Bronchial epithelial cell (primary cell): ENCODE results near the gene CARS1. TPM values are rescaled to one million over a fixed set of nuclear protein-coding genes. Genes with fewer than 3 reads are reported as not detected.

ENCODE experiments used
- DNase-seq: peaks from one replicate; pipeline ENCODE4 v3.0.0-alpha.2; 2010; ENCODE audit warnings: low read depth
- FAIRE-seq: peaks from 2 replicates; lab custom pipeline; 2011; peaks lifted over from hg19 to GRCh38; lab: Jason Lieb, UNC
- H3K27me3 ChIP-seq: 2 replicates; pipeline ENCODE4 v1.5.1; 2011; ENCODE audit warnings: low read length; ENCODE audit not compliant: control insufficient read depth, insufficient read depth
- H3K36me3 ChIP-seq: 2 replicates; pipeline ENCODE4 v1.5.1; 2011; ENCODE audit warnings: low read length; ENCODE audit not compliant: control insufficient read depth, insufficient read depth
- H3K4me3 ChIP-seq: 2 replicates; pipeline ENCODE4 v1.5.1; 2011; ENCODE audit warnings: mild to moderate bottlenecking, low read depth, low read length, control low read depth
- total RNA-seq: library from RNA; depleted of rRNA; stranded (reverse); fragments of >200 nt; gene quantifications from 2 replicates; pipeline ENCODE4 v1.2.1, GENCODE V29; 2014
- TF ChIP-seq, protein P1 (sequence below): IDR thresholded peaks from 2 replicates; pipeline ENCODE4 v1.5.1; 2011; ENCODE audit warnings: mild to moderate bottlenecking, moderate library complexity, low read length, control low read depth, inconsistent platforms; ENCODE audit not compliant: insufficient read depth, severe bottlenecking

Gene CARS1
- total RNA-seq, 1 donor from 2014 or later: 113 TPM

DNA sequence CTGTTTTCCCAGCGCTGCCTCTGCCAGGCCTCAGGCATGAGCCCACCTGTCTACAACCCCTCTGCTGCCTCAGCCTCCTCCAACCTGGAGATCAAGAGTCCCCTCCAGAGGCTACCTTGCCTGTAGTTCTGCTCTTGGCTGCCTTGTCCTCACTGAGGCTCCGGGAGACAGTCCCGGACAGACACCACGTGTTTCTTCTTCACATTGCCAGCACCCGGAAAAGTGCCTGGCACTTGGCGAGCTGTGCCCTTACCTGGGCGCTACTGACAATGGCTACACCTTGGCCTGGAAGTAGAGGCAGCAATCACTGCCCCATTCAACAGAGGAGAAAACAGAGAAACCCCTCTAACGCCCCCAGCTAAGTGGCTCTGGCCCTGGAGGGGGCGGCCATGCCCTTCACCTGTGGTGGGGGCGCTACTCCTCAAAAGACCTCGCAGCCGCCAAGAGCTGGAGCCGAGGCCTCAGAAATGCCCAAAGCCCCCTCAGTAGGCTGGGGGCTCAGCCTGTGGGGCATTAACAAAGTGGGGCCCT lies 62.1 kb downstream of the CARS1 start:
- Histone ChIP-seq H3K4me3 (no peak overlapping the region), H3K27me3 (no peaks in the 10 kb centered on the region), H3K36me3 (peaks cover 1% of the 10 kb centered on the region)
- no peak for FAIRE-seq
- no peak for DNase-seq
- TF ChIP-seq, protein P1, sequence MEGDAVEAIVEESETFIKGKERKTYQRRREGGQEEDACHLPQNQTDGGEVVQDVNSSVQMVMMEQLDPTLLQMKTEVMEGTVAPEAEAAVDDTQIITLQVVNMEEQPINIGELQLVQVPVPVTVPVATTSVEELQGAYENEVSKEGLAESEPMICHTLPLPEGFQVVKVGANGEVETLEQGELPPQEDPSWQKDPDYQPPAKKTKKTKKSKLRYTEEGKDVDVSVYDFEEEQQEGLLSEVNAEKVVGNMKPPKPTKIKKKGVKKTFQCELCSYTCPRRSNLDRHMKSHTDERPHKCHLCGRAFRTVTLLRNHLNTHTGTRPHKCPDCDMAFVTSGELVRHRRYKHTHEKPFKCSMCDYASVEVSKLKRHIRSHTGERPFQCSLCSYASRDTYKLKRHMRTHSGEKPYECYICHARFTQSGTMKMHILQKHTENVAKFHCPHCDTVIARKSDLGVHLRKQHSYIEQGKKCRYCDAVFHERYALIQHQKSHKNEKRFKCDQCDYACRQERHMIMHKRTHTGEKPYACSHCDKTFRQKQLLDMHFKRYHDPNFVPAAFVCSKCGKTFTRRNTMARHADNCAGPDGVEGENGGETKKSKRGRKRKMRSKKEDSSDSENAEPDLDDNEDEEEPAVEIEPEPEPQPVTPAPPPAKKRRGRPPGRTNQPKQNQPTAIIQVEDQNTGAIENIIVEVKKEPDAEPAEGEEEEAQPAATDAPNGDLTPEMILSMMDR: no peak

DNA sequence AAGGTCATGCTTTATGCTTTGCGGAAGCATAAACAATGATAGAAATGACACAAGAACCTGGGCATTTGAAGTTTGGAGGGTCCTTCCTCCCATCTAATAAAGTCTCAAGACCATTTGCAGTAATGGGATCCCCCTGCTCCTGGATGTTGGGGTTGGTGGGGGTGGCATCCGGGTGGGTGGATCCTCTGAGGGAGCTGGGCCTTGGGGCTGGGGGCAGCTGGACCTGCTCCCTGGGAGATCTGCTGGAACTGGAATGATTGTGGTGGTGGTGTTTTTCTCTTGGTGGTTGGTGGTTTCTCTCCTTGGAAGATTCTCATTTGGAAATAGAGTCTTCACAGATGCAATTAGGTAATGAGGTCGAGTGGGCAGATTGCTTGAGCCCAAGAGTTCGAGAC lies 62.9 kb downstream of the CARS1 start:
- Histone ChIP-seq H3K36me3 (no peaks in the 10 kb centered on the region), H3K27me3 (no peaks in the 10 kb centered on the region), H3K4me3 (no peak overlapping the region)
- no peak for FAIRE-seq
- DNase-seq: no peak
- TF ChIP-seq, protein P1: no peak

DNA sequence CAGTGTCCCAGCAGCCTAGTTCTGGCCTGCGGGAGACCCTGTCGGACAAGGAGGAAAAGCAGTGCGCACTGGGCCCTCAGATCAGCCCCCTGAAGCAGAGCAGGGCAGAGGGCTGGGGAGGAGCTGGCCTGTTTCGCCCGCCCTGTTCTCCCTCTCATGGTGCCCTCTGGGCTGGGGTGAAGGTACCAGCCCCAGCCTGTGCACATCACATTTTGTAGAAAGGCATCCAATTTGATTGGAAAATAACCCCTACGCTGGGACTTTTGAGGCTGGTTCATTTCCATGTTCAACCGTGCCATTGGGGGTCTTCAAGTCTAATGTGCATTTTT lies 64.3 kb downstream of the CARS1 start:
- Histone ChIP-seq H3K27me3 (no peaks in the 10 kb centered on the region), H3K36me3 (no peaks in the 10 kb centered on the region), H3K4me3 (peak overlapping the region; percentile 63)
- DNase-seq (no peak), FAIRE-seq (no peak)
- TF ChIP-seq, protein P1: no peak

DNA sequence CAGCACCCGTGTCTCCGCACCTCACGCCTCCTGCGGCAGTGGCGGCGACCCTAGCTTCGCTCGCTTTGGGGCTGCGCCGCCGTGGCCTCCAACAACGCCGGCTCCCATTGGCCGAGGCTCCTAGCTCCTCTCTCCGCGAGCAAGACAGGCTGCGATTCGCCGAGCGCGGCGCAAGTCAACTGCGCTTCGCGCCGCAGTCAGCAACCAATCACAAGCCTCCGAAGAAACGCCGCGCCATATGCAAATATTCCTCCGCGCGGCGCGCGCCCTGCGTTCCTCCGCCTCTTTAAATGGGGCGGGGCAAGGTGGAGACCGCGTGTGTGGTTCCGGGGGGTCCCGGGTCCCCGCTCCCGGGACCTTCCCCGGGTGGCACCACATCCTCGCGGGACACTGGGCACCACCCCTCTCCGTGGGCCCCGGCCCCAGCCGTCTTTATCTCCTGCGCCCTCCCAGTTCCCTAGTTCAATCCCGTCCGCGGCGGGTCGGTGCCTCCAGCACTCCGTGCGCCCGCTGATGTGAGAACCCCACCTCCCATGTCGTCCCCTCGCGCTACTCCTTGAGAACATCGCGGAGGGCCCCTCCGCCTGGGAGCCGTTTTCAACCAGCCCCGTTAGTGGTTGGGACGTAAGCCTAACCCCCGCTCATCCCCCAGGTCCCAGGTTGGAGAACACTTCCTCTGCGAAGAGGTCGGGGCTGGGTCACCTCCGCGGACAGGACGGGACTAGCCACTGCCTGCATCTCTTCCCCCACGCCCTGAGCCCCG lies 64.8 kb downstream of the CARS1 start, which contains the start of gene NAP1L4:
Gene NAP1L4, minus strand, starts transcription at position 96 of the 763 bp plus-strand sequence. CDS start 13,109 bp downstream, outside the sequence.
- Histone ChIP-seq H3K27me3 (no peaks in the 10 kb centered on the region), H3K4me3 (peak within 1 kb of the TSS; percentile 63), H3K36me3 (no peaks in the 10 kb centered on the region)
- DNase-seq (peak; percentile 93), FAIRE-seq (no peak)
- TF ChIP-seq, protein P1: no peak

DNA sequence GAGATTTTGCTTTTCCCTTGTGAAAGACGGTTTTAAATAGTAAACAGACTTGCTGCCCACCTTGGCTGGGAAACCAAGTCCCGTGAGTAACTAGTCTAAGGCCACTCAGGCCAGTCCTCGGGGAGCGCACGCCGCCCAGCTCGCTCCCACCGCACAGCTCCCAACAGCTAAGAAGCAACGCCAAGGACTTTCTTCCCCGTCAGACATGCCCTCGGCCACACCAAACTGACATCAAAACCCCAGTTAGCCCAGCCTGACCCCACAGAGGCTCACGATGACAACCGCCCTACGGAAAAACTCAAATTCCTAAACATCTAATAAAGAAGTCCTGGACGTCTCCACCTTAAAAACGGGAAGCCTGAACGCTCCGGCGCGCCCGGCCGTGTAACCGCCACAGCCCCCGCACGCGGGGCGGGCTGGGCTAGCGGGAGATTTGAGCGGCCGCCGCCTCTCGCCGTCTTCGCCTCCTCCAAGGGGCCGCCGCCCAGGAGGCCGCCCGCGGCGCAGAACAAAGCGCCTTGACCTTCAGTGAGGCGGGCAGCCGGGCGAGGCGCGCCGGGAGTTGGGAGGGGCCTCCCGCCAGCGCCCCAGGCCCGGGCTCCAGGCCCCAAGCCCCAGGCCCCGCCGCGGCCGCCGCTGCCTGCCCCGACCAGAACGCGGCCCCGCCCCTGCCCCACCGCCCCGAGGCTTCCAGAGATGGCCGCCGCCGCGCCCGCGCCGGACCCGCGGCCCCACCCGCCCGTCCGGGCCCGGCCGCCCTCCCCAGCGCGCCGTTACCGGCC lies 65.6 kb downstream of the CARS1 start:
- H3K36me3 ChIP-seq: peaks cover 1% of the 10 kb centered on the region
- peak overlapping the region; percentile 63 for H3K4me3 ChIP-seq
- DNase-seq: no peak
- H3K27me3 ChIP-seq: no peaks in the 10 kb centered on the region
- no peak for FAIRE-seq
- TF ChIP-seq, protein P1: no peak
